Mucosa of stomach (tissue), 1 donor: ENCODE results near the gene DHX35.
A peak's percentile ranks its signal among the peaks of the same experiment; 100 is the strongest.
"Not testable (repeated sequence)": the region's sequence is repeated elsewhere in the genome, so short reads cannot be mapped to it uniquely, and the experiment has no call there.

Source experiments
- H3K27me3 ChIP-seq: one replicate; pipeline ENCODE4 v1.7.0; 2013; ENCODE audit warnings: mild to moderate bottlenecking, low read length; ENCODE audit not compliant: control insufficient read depth, insufficient read depth
- H3K36me3 ChIP-seq: one replicate; pipeline ENCODE4 v1.7.0; 2013; ENCODE audit warnings: low read length; ENCODE audit not compliant: control insufficient read depth, insufficient read depth
- H3K4me1 ChIP-seq: one replicate; pipeline ENCODE4 v1.7.0; 2013; ENCODE audit warnings: mild to moderate bottlenecking, low read length; ENCODE audit not compliant: control insufficient read depth, insufficient read depth
- H3K4me3 ChIP-seq: one replicate; pipeline ENCODE4 v1.7.0; 2013; ENCODE audit warnings: low read length
- H3K9ac ChIP-seq: one replicate; pipeline ENCODE4 v1.7.0; 2013; ENCODE audit warnings: mild to moderate bottlenecking, low read length, moderate library complexity
- H3K9me3 ChIP-seq: one replicate; pipeline ENCODE4 v1.7.0; 2013; ENCODE audit warnings: mild to moderate bottlenecking, low read length, moderate library complexity; ENCODE audit not compliant: control insufficient read depth
- donor health status: Pancreatic carcinoma.

The DHX35 gene

GRCh38 chr20:38945012-38945411 is 17.1 kb upstream of the DHX35 start:
- H3K27me3 ChIP-seq = no peaks in the 10 kb centered on the region
- no peak overlapping the region for H3K9ac ChIP-seq
- no peaks in the 10 kb centered on the region for H3K4me1 ChIP-seq
- no peaks in the 10 kb centered on the region for H3K9me3 ChIP-seq
- no peak overlapping the region for H3K4me3 ChIP-seq
- no peaks in the 10 kb centered on the region for H3K36me3 ChIP-seq

- Histone ChIP-seq H3K36me3 (no peaks in the 10 kb centered on the region), H3K4me3 (no peak overlapping the region), H3K9me3 (no peaks in the 10 kb centered on the region), H3K4me1 (no peaks in the 10 kb centered on the region), H3K9ac (no peak overlapping the region), H3K27me3 (no peaks in the 10 kb centered on the region)
These were observed 15.3 kb upstream of the DHX35 start for GRCh38 chr20:38946836-38947235.

- H3K9me3 ChIP-seq = no peaks in the 10 kb centered on the region
- H3K36me3 ChIP-seq = no peaks in the 10 kb centered on the region
- H3K9ac ChIP-seq = no peak overlapping the region
- H3K4me1 ChIP-seq = no peaks in the 10 kb centered on the region
- no peaks in the 10 kb centered on the region for H3K27me3 ChIP-seq
- no peak overlapping the region for H3K4me3 ChIP-seq
These were observed 14.2 kb upstream of the DHX35 start for GRCh38 chr20:38947931-38948362.

GRCh38 chr20:38950254-38950653 is 11.9 kb upstream of the DHX35 start:
- Histone ChIP-seq H3K4me1 (no peaks in the 10 kb centered on the region), H3K27me3 (no peaks in the 10 kb centered on the region), H3K9me3 (no peaks in the 10 kb centered on the region), H3K4me3 (no peak overlapping the region), H3K36me3 (no peaks in the 10 kb centered on the region), H3K9ac (no peak overlapping the region)

- no peak overlapping the region for H3K4me3 ChIP-seq
- H3K27me3 ChIP-seq = no peaks in the 10 kb centered on the region
- H3K36me3 ChIP-seq = no peaks in the 10 kb centered on the region
- no peak overlapping the region for H3K9ac ChIP-seq
- no peaks in the 10 kb centered on the region for H3K4me1 ChIP-seq
- no peaks in the 10 kb centered on the region for H3K9me3 ChIP-seq
These were observed 10.5 kb upstream of the DHX35 start for GRCh38 chr20:38951611-38952010.

- Histone ChIP-seq H3K27me3 (no peaks in the 10 kb centered on the region), H3K9me3 (no peaks in the 10 kb centered on the region), H3K9ac (no peak overlapping the region), H3K36me3 (no peaks in the 10 kb centered on the region), H3K4me3 (no peak overlapping the region), H3K4me1 (no peaks in the 10 kb centered on the region)
These were observed 10.0 kb upstream of the DHX35 start for GRCh38 chr20:38952153-38952552.

- Histone ChIP-seq H3K4me3 (no peak overlapping the region), H3K36me3 (no peaks in the 10 kb centered on the region), H3K27me3 (no peaks in the 10 kb centered on the region), H3K9ac (no peak overlapping the region), H3K4me1 (no peaks in the 10 kb centered on the region), H3K9me3 (no peaks in the 10 kb centered on the region)
These were observed 8.4 kb upstream of the DHX35 start for GRCh38 chr20:38953630-38954340.

- Histone ChIP-seq H3K9ac (no peak overlapping the region), H3K27me3 (no peaks in the 10 kb centered on the region), H3K9me3 (no peaks in the 10 kb centered on the region), H3K36me3 (no peaks in the 10 kb centered on the region), H3K4me3 (no peak overlapping the region), H3K4me1 (peaks cover 4% of the 10 kb centered on the region)
These were observed 4.8 kb upstream of the DHX35 start for GRCh38 chr20:38957235-38957876.

- no peak overlapping the region for H3K4me3 ChIP-seq
- no peaks in the 10 kb centered on the region for H3K27me3 ChIP-seq
- H3K9me3 ChIP-seq = no peaks in the 10 kb centered on the region
- H3K9ac ChIP-seq = no peak overlapping the region
- H3K4me1 ChIP-seq = peaks cover 4% of the 10 kb centered on the region
- H3K36me3 ChIP-seq = no peaks in the 10 kb centered on the region
These were observed 4.1 kb upstream of the DHX35 start for GRCh38 chr20:38957915-38958485.

- H3K9ac ChIP-seq, H3K4me1 ChIP-seq, H3K27me3 ChIP-seq, H3K4me3 ChIP-seq, H3K9me3 ChIP-seq, H3K36me3 ChIP-seq: not testable (repeated sequence)
These were observed 1.9 kb upstream of the DHX35 start for GRCh38 chr20:38960187-38960687.

GRCh38 chr20:38961530-38962043 is 557 bp upstream of the DHX35 start:
- H3K9ac ChIP-seq = peak overlapping the region; percentile 69
- H3K27me3 ChIP-seq = no peaks in the 10 kb centered on the region
- no peaks in the 10 kb centered on the region for H3K36me3 ChIP-seq

GRCh38 chr20:38962928-38963401 is 821 bp downstream of the DHX35 start:
- Histone ChIP-seq H3K9ac (peak overlapping the region; percentile 83), H3K4me3 (peak overlapping the region; percentile 85), H3K4me1 (peaks cover 4% of the 10 kb centered on the region), H3K36me3 (no peaks in the 10 kb centered on the region), H3K9me3 (no peaks in the 10 kb centered on the region), H3K27me3 (no peaks in the 10 kb centered on the region)

More at GRCh38 chr20:38961530-38962043, 557 bp upstream of the DHX35 start:
- Histone ChIP-seq H3K4me1 (peaks cover 4% of the 10 kb centered on the region), H3K4me3 (peak overlapping the region; percentile 40), H3K9me3 (no peaks in the 10 kb centered on the region)
